Upper lobe of left lung (tissue), 4 donors: ENCODE measurements around the gene ZFYVE1.

Experiments used
- EP300 ChIP-seq, 4 donors: sonication (generic); formaldehyde crosslinking; IDR thresholded peaks; one replicate each; pipeline ENCODE4 v1.5.1; 2017; ENCODE audit warnings: antibody characterized with exemption in 4 of 4, control low read depth in 2 of 4
- TF ChIP-seq, protein P1 (sequence below), 6 experiments: fragments of 450-650 bp in 4 of 6; fragments of 200-600 bp in 2 of 6; sonication (generic) in 2 of 6; IDR thresholded peaks; one replicate each; pipeline ENCODE4 v1.5.1; 2016 to 2019; ENCODE audit warnings: antibody characterized with exemption in 6 of 6

DNA sequence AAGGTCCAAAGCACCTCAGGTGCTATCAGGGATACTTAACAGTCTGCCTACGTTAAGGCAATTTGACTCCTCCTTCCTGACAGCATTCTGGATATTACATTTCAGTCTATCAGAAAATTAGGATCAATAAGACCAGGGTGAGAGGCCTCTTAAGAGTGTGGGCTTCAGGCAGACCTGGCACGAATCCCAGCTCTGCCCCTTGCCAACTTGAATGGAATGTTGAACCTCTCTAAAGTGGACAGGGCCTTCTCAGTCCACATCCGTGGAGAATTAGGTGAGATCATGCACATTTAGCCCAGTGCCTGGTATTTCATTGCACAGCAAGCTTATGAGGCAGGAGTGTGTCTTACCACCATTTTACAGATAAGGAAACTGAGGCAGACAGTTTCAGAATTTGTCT is 74.7 kb downstream of the ZFYVE1 start:
- TF ChIP-seq, protein P1, sequence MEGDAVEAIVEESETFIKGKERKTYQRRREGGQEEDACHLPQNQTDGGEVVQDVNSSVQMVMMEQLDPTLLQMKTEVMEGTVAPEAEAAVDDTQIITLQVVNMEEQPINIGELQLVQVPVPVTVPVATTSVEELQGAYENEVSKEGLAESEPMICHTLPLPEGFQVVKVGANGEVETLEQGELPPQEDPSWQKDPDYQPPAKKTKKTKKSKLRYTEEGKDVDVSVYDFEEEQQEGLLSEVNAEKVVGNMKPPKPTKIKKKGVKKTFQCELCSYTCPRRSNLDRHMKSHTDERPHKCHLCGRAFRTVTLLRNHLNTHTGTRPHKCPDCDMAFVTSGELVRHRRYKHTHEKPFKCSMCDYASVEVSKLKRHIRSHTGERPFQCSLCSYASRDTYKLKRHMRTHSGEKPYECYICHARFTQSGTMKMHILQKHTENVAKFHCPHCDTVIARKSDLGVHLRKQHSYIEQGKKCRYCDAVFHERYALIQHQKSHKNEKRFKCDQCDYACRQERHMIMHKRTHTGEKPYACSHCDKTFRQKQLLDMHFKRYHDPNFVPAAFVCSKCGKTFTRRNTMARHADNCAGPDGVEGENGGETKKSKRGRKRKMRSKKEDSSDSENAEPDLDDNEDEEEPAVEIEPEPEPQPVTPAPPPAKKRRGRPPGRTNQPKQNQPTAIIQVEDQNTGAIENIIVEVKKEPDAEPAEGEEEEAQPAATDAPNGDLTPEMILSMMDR (IDR thresholded peaks at IDR 0.05), result no peak
- no peak for TF ChIP-seq EP300 (IDR thresholded peaks at IDR 0.05)
